Activated T-helper 1 cell treated with anti-CD3 and anti-CD28 coated beads, Interleukin-2, amount 50 U/mL, for 16 hours (primary cell): ENCODE results near the gene OMG.
"Not testable (repeated sequence)": the region's sequence is repeated elsewhere in the genome, so short reads cannot be mapped to it uniquely, and the experiment has no call there.

Experiments
- DNase-seq, 2 donors: peaks; one replicate each; pipeline ENCODE4 v3.0.0-alpha.2; 2020; ENCODE audit warnings: low read depth in 1 of 2, low spot score in 1 of 2

OMG gene

DNA sequence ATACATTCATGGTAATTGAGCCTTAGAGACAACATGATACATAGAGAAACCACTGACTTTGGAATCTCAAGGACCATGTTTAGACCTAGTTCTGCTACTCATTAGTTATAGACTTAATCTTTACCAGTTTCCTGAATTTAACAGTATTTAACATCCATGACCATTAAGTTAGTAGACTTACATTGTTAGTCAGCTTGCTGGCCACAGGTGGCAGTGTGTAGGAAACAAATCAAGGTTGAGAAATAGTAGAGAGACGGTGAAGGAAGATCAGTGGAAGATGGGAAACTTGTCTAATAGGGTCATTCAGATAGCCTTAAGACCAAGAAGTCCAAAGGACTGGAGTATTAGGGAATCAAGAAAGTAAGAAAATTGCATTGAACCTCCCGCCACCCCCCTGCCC lies 31.0 kb downstream of the OMG start:
- no peak for DNase-seq

DNA sequence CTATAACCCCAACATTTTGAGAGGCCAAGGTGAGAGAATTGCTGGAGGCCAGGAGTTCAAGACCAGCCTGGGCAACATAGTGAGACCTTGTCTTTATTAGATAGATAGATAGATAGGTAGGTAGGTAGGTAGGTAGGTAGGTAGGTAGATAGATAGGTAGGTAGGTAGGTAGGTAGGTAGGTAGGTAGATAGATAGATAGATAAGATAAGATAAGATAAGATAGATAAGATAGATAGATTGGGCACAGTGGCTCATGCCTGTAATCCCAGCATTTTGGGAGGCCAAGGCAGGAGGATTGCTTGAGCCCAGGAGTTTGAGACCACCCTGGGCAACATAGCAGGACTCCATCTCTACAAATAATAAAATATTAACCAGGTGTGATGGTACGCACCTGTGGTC lies 34.1 kb downstream of the OMG start:
- DNase-seq: not testable (repeated sequence)

DNA sequence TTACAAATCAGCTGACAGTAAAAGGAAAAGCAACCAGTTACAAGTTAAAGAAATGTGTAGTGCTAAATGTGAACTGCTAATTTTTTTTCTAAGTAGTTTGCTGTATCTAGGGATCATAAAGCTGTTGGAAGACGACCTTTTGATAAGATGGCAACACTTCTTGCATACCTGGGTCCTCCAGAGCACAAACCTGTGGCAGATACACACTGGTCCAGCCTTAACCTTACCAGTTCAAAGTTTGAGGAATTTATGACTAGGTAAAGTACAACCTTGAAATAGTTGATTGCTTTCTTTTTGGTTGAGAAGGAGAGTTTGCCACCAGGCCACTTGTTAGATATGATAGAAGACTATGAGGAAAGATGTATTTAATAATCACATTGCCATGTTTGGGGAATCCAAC lies 35.4 kb downstream of the OMG start:
- no peak for DNase-seq

- DNase-seq: no peak
These were observed 36.9 kb downstream of the OMG start for GRCh38 chr17:31260151-31260550.

GRCh38 chr17:31256936-31257335 lies 40.1 kb downstream of the OMG start:
- no peak for DNase-seq

DNA sequence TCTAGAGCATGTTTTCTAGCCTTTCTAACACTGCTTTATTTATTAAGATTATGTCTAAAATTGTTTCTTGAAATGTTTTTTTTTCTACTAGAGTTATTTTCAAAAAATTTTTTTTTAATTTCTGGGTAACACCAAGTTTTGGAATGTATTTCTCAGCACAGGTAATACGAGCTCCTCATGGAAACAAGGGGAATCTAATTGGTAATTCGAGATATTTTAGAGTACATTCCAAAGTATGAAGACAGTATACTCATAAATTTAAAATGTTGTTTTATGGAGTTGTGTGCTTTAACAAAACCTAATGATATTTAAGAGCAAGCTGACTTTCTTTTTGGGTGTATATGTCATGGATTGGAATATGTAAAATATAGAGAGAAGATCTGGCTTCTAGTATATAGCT lies 42.4 kb downstream of the OMG start:
- no peak for DNase-seq

- no peak for DNase-seq
These were observed 44.3 kb downstream of the OMG start for GRCh38 chr17:31252741-31253140.

DNA sequence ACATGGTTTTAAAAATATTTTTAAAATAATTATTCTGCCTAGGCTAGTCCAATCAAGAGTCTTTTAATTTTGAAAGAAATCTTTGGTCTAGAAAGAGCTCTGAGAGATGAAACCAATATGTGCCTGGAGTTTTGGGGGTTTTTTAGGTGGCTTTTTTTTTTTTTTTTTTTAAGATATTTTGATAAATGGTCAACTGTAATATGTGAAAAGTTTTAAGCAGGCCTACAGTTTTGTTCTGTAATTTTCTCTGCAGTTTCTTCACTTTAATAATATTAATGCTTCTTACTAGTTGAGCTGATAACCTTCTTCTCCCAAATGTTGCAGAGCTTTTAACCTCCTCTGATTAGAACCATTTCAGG lies 45.1 kb downstream of the OMG start:
- DNase-seq: no peak

GRCh38 chr17:31251105-31251969 lies 45.7 kb downstream of the OMG start:
- DNase-seq: no peak

GRCh38 chr17:31250229-31250628 lies 46.8 kb downstream of the OMG start:
- no peak for DNase-seq

DNA sequence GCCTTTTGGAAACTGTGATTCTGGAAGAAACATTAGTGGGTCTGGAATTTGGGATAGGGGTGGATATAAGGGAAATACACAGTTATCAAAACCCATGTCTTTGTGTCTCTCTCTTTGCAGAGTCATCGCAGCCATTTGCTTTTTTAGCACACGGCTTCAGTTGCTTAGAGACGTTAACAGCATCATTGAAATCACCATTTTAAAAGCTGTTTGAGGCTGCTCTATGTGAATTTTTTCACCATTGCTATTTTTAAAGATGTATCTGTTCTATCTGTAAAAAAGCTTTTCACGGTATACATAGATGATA lies 47.3 kb downstream of the OMG start:
- no peak for DNase-seq

DNA sequence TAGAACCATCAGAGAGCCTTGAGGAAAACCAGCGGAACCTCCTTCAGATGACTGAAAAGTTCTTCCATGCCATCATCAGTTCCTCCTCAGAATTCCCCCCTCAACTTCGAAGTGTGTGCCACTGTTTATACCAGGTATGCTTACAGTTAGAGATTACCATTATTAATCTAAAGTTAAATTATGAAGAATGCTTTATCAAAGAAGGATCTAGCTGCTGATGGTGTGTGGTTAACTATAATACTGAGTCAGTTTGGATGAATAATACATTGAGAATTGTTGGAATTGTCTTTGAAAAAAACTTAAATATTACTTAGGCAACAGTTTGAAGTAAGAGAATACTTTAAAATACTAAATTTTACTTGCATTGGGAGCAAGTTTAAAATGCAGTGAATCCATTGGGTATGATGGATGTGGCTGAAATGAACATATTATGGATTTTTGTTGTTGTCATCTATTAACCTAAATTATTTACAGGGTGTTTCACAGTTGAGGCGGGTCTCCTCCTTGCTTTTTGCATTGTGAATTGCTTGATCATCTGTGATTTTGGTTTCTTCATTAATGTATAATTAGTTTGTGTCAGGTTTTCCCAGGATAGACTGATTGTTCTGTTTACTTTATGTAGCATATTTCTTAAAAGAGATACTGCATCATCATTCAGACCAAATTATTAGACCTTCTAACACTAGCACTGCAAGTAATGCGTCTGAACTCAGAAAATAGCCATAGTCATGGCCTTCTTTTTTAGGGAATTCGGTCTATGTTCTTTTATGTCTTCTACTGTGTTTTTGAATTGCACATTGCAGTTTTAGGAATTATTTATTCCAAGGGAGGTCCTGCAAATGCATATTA lies 47.8 kb downstream of the OMG start:
- DNase-seq: no peak
